MM.1S (cell line): Measurements from ENCODE around the gene VIM.
"Not testable (repeated sequence)": the region's sequence is repeated elsewhere in the genome, so short reads cannot be mapped to it uniquely, and the experiment has no call there.

Experiments
- DNase-seq: peaks from one replicate; pipeline ENCODE4 v3.0.0-alpha.2; 2015
- H2AFZ ChIP-seq: fragments of 300-600 bp; sonication (generic); 2 replicates; pipeline ENCODE4 v1.6.0; 2016; ENCODE audit warnings: antibody characterized with exemption, low read length
- H3F3A ChIP-seq: fragments of 300-600 bp; sonication (generic); 2 replicates; pipeline ENCODE4 v1.6.1; 2016; ENCODE audit warnings: mild to moderate bottlenecking, antibody characterized with exemption, low read length, moderate library complexity, mixed read lengths; ENCODE audit not compliant: insufficient read depth
- H3K27ac ChIP-seq: fragments of 300-600 bp; sonication (generic); 2 replicates; pipeline ENCODE4 v1.5.1; 2016; ENCODE audit warnings: mild to moderate bottlenecking, low read length
- H3K27me3 ChIP-seq: fragments of 300-600 bp; sonication (generic); replicated peaks from 2 replicates; pipeline ENCODE4 v1.6.0; 2016; ENCODE audit warnings: low read length; ENCODE audit not compliant: insufficient read depth
- H3K36me3 ChIP-seq: fragments of 300-600 bp; sonication (generic); replicated peaks from 2 replicates; pipeline ENCODE4 v1.6.1; 2016; ENCODE audit warnings: mild to moderate bottlenecking, low read length, mixed read lengths; ENCODE audit not compliant: insufficient read depth
- H3K4me1 ChIP-seq: fragments of 300-600 bp; sonication (generic); 2 replicates; pipeline ENCODE4 v1.6.1; 2016; ENCODE audit warnings: low read length, mixed read lengths
- H3K4me2 ChIP-seq: fragments of 300-600 bp; sonication (generic); 2 replicates; pipeline ENCODE4 v1.6.0; 2016; ENCODE audit warnings: low read depth, low read length
- H3K4me3 ChIP-seq: fragments of 300-600 bp; sonication (generic); 2 replicates; pipeline ENCODE4 v1.5.1; 2016; ENCODE audit warnings: low read length, mixed read lengths
- H3K79me2 ChIP-seq: fragments of 300-600 bp; sonication (generic); 2 replicates; pipeline ENCODE4 v1.6.1; 2016; ENCODE audit warnings: mixed run types, low read length, mixed read lengths
- H3K9ac ChIP-seq: fragments of 300-600 bp; sonication (generic); 2 replicates; pipeline ENCODE4 v1.6.1; 2016; ENCODE audit warnings: low read length, mixed read lengths
- H3K9me2 ChIP-seq: fragments of 300-600 bp; sonication (generic); replicated peaks from 2 replicates; pipeline ENCODE4 v1.6.1; 2016; ENCODE audit warnings: mild to moderate bottlenecking, low read length, mixed read lengths; ENCODE audit not compliant: insufficient read depth
- H3K9me3 ChIP-seq: fragments of 300-600 bp; sonication (generic); replicated peaks from 2 replicates; pipeline ENCODE4 v1.6.1; 2016; ENCODE audit warnings: mild to moderate bottlenecking, low read length, mixed read lengths; ENCODE audit not compliant: insufficient read depth
- H4K20me1 ChIP-seq: fragments of 300-600 bp; sonication (generic); 2 replicates; pipeline ENCODE4 v1.6.1; 2016; ENCODE audit warnings: mild to moderate bottlenecking, low read length, moderate library complexity, mixed read lengths; ENCODE audit not compliant: insufficient read depth
- CTCF ChIP-seq: fragments of 300-600 bp; sonication (generic); IDR thresholded peaks from 2 replicates; pipeline ENCODE4 v1.5.1; 2016; ENCODE audit warnings: antibody characterized with exemption, low read length, mixed read lengths
- EZH2 ChIP-seq: fragments of 300-600 bp; sonication (generic); optimal IDR thresholded peaks from 2 replicates; pipeline ENCODE3; 2017; ENCODE audit warnings: low read depth, mild to moderate bottlenecking, antibody characterized with exemption, low read length, mixed read lengths
- EZH2phosphoT487 ChIP-seq: fragments of 300-600 bp; sonication (generic); IDR thresholded peaks from 2 replicates; pipeline ENCODE4 v1.6.1; 2018; ENCODE audit warnings: antibody characterized with exemption, low read length

The VIM gene

GRCh38 chr10:17262502-17262901 is 34.5 kb downstream of the VIM start:
- no peak for TF ChIP-seq CTCF
- TF ChIP-seq EZH2 = no peak
- TF ChIP-seq EZH2phosphoT487 = no peak
- no peaks in the 10 kb centered on the region for H3K9me2 ChIP-seq
- H3K79me2 ChIP-seq = no peaks in the 10 kb centered on the region
- 0 out of 2 replicates have a peak, but pooled peaks cover 3% of the 10 kb centered on the region for H3K9me3 ChIP-seq
- no peak overlapping the region for H3K9ac ChIP-seq
- no peak overlapping the region for H3K27ac ChIP-seq
- no peaks in the 10 kb centered on the region for H3F3A ChIP-seq
- no peak for DNase-seq
- no peaks in the 10 kb centered on the region for H3K27me3 ChIP-seq
- H4K20me1 ChIP-seq = no peaks in the 10 kb centered on the region
- no peaks in the 10 kb centered on the region for H3K36me3 ChIP-seq
- no peak overlapping the region for H2AFZ ChIP-seq
- no peak overlapping the region for H3K4me3 ChIP-seq
- no peaks in the 10 kb centered on the region for H3K4me1 ChIP-seq
- no peak overlapping the region for H3K4me2 ChIP-seq

GRCh38 chr10:17263580-17263979 is 35.5 kb downstream of the VIM start:
- Histone ChIP-seq H3F3A (no peaks in the 10 kb centered on the region), H3K27me3 (no peaks in the 10 kb centered on the region), H3K27ac (no peak overlapping the region), H4K20me1 (no peaks in the 10 kb centered on the region), H3K79me2 (no peaks in the 10 kb centered on the region), H3K9me2 (no peaks in the 10 kb centered on the region), H3K36me3 (no peaks in the 10 kb centered on the region), H3K9ac (no peak overlapping the region), H2AFZ (no peak overlapping the region), H3K4me3 (no peak overlapping the region), H3K9me3 (0 out of 2 replicates have a peak, but pooled peaks cover 3% of the 10 kb centered on the region), H3K4me2 (no peak overlapping the region), H3K4me1 (no peaks in the 10 kb centered on the region)
- no peak for TF ChIP-seq EZH2phosphoT487
- no peak for TF ChIP-seq EZH2
- no peak for TF ChIP-seq CTCF
- no peak for DNase-seq

DNA sequence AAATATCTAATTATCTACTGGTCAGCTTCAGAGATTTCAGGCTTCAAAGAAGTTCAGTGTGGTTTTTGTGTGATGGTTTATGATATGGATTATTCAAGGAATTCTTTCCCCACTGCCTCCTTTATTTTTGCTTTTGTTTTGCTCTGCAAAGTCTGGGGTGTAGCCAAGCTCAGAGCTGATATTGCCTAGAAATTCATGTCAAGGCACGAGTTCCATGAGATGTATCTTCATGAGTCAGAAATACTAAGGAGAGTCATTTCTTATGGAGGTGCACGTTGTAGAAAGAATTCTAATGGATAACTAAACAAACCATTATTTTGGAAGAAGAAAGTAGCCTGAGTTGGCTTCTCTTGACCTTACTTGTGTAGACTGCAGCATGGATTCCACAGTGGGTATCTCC is 37.4 kb downstream of the VIM start:
- no peak overlapping the region for H3K9ac ChIP-seq
- no peaks in the 10 kb centered on the region for H3K79me2 ChIP-seq
- H3K9me2 ChIP-seq = no peaks in the 10 kb centered on the region
- no peak overlapping the region for H3K27ac ChIP-seq
- no peak for DNase-seq
- H3K27me3 ChIP-seq = no peaks in the 10 kb centered on the region
- H3K9me3 ChIP-seq = 0 out of 2 replicates have a peak, but pooled peaks cover 3% of the 10 kb centered on the region
- no peak overlapping the region for H3K4me3 ChIP-seq
- H3F3A ChIP-seq = no peaks in the 10 kb centered on the region
- H3K4me1 ChIP-seq = no peaks in the 10 kb centered on the region
- TF ChIP-seq EZH2 = no peak
- TF ChIP-seq CTCF = no peak
- no peak for TF ChIP-seq EZH2phosphoT487
- no peaks in the 10 kb centered on the region for H3K36me3 ChIP-seq
- H3K4me2 ChIP-seq = no peak overlapping the region
- no peaks in the 10 kb centered on the region for H4K20me1 ChIP-seq
- no peak overlapping the region for H2AFZ ChIP-seq

- H3K27me3 ChIP-seq, H3K9ac ChIP-seq, H3K4me3 ChIP-seq: not testable (repeated sequence)
Measured at GRCh38 chr10:17266549-17266948, 38.5 kb downstream of the VIM start.

More at GRCh38 chr10:17266549-17266948, 38.5 kb downstream of the VIM start:
- not testable (repeated sequence) for H2AFZ ChIP-seq, DNase-seq, H3K36me3 ChIP-seq, H4K20me1 ChIP-seq, H3K9me2 ChIP-seq, H3K4me1 ChIP-seq, H3F3A ChIP-seq, H3K79me2 ChIP-seq, H3K4me2 ChIP-seq, H3K27ac ChIP-seq, H3K9me3 ChIP-seq
